Nephron (organoid): ENCODE results near the gene AGO1.
"Not testable (repeated sequence)": the region's sequence is repeated elsewhere in the genome, so short reads cannot be mapped to it uniquely, and the experiment has no call there.

ENCODE experiments used
- H3K27ac Mint-ChIP-seq, 3 experiments: 2 replicates each; pipeline ENCODE4 v1.8.0; 2020; ENCODE audit warnings: mixed read lengths in 3 of 3, mild to moderate bottlenecking in 2 of 3, moderate library complexity in 1 of 3
- H3K27me3 Mint-ChIP-seq: 2 replicates; pipeline ENCODE4 v1.8.0; 2021; ENCODE audit warnings: low read depth, mild to moderate bottlenecking, moderate library complexity, mixed read lengths
- H3K36me3 Mint-ChIP-seq: 2 replicates; pipeline ENCODE4 v1.8.0; 2020; ENCODE audit warnings: low read depth, mixed read lengths
- H3K4me1 Mint-ChIP-seq: 2 replicates; pipeline ENCODE4 v1.8.0; 2020; ENCODE audit warnings: mixed read lengths
- H3K4me3 Mint-ChIP-seq, 3 experiments: 2 replicates each; pipeline ENCODE4 v1.8.0; 2020; ENCODE audit warnings: mild to moderate bottlenecking in 3 of 3, mixed read lengths in 3 of 3, moderate library complexity in 2 of 3
- H3K9me3 Mint-ChIP-seq: 2 replicates; pipeline ENCODE4 v1.8.0; 2020; ENCODE audit warnings: mixed read lengths
- CTCF ChIP-seq, 3 experiments: fragments of 200-600 bp; sonication (generic); IDR thresholded peaks; one replicate each; pipeline ENCODE4 v1.5.0; 2021; ENCODE audit warnings: antibody characterized with exemption in 3 of 3; ENCODE audit not compliant: unreplicated experiment in 3 of 3

Gene AGO1

GRCh38 chr1:35888255-35888654, 5.2 kb downstream of the AGO1 start:
- H3K27ac Mint-ChIP-seq, result no peak overlapping the region
- no peaks in the 10 kb centered on the region for H3K9me3 Mint-ChIP-seq
- no peak for TF ChIP-seq CTCF (IDR thresholded peaks at IDR 0.05; ENCODE audit: unreplicated experiment in 3 of 3)
- no peak overlapping the region for H3K4me3 Mint-ChIP-seq
- H3K36me3 Mint-ChIP-seq, result peaks cover 26% of the 10 kb centered on the region
- H3K4me1 Mint-ChIP-seq, result peaks cover 36% of the 10 kb centered on the region
- H3K27me3 Mint-ChIP-seq, result no peaks in the 10 kb centered on the region

GRCh38 chr1:35888981-35889380, 6.0 kb downstream of the AGO1 start:
- H3K27me3 Mint-ChIP-seq, H3K4me3 Mint-ChIP-seq, H3K9me3 Mint-ChIP-seq, H3K27ac Mint-ChIP-seq: not testable (repeated sequence)
- Mint-ChIP-seq H3K4me1 (peaks cover 36% of the 10 kb centered on the region), H3K36me3 (peaks cover 28% of the 10 kb centered on the region)

- H3K27me3 Mint-ChIP-seq, result no peaks in the 10 kb centered on the region
- no peaks in the 10 kb centered on the region for H3K9me3 Mint-ChIP-seq
- H3K36me3 Mint-ChIP-seq, result peaks cover 55% of the 10 kb centered on the region
- no peak overlapping the region for H3K27ac Mint-ChIP-seq
- no peak for TF ChIP-seq CTCF (IDR thresholded peaks at IDR 0.05; ENCODE audit: unreplicated experiment in 3 of 3)
- H3K4me1 Mint-ChIP-seq, result no peaks in the 10 kb centered on the region
- no peak overlapping the region for H3K4me3 Mint-ChIP-seq
Measured at GRCh38 chr1:35893051-35893879, 10.3 kb downstream of the AGO1 start.

GRCh38 chr1:35894183-35894582, 11.2 kb downstream of the AGO1 start:
- Mint-ChIP-seq H3K36me3 (peaks cover 54% of the 10 kb centered on the region), H3K4me1 (no peaks in the 10 kb centered on the region), H3K27ac (no peak overlapping the region), H3K27me3 (no peaks in the 10 kb centered on the region), H3K4me3 (no peak overlapping the region), H3K9me3 (no peaks in the 10 kb centered on the region)
- TF ChIP-seq CTCF (IDR thresholded peaks at IDR 0.05; ENCODE audit: unreplicated experiment in 3 of 3), result no peak

- no peaks in the 10 kb centered on the region for H3K4me1 Mint-ChIP-seq
- no peaks in the 10 kb centered on the region for H3K9me3 Mint-ChIP-seq
- no peak overlapping the region for H3K4me3 Mint-ChIP-seq
- H3K27me3 Mint-ChIP-seq, result no peaks in the 10 kb centered on the region
- H3K36me3 Mint-ChIP-seq, result peaks cover 58% of the 10 kb centered on the region
- TF ChIP-seq CTCF (IDR thresholded peaks at IDR 0.05; ENCODE audit: unreplicated experiment in 3 of 3), result no peak
- H3K27ac Mint-ChIP-seq, result no peak overlapping the region
Measured at GRCh38 chr1:35894656-35895055, 11.6 kb downstream of the AGO1 start.

- no peaks in the 10 kb centered on the region for H3K27me3 Mint-ChIP-seq
- TF ChIP-seq CTCF (IDR thresholded peaks at IDR 0.05; ENCODE audit: unreplicated experiment in 3 of 3), result no peak
- H3K9me3 Mint-ChIP-seq, result no peaks in the 10 kb centered on the region
- H3K36me3 Mint-ChIP-seq, result peaks cover 67% of the 10 kb centered on the region
- no peak overlapping the region for H3K27ac Mint-ChIP-seq
- H3K4me1 Mint-ChIP-seq, result no peaks in the 10 kb centered on the region
- no peak overlapping the region for H3K4me3 Mint-ChIP-seq
Measured at GRCh38 chr1:35899941-35900340, 16.9 kb downstream of the AGO1 start.
